GM18511 (cell line): ENCODE measurements around the gene CLIC4.
"Not testable (repeated sequence)": the region's sequence is repeated elsewhere in the genome, so short reads cannot be mapped to it uniquely, and the experiment has no call there.

Source experiments
- ATAC-seq: cut with Tn5 transposase; IDR thresholded peaks from one replicate; pipeline ENCODE4 v1.9.1; 2021; ENCODE audit warnings: mild to moderate bottlenecking, moderate library complexity; ENCODE audit not compliant: unreplicated experiment

The CLIC4 gene

GRCh38 chr1:24743404-24744211 lies 1.6 kb upstream of the CLIC4 start:
- ATAC-seq, result no peak

GRCh38 chr1:24745711-24746413 lies 615 bp downstream of the CLIC4 start:
- ATAC-seq, result peak; percentile 5

- no peak for ATAC-seq
These were observed 3.2 kb downstream of the CLIC4 start for GRCh38 chr1:24748191-24749121.

GRCh38 chr1:24749252-24749651 lies 4.0 kb downstream of the CLIC4 start:
- ATAC-seq, result no peak

- no peak for ATAC-seq
These were observed 4.6 kb downstream of the CLIC4 start for GRCh38 chr1:24749886-24750285.

- no peak for ATAC-seq
These were observed 6.6 kb downstream of the CLIC4 start for GRCh38 chr1:24751833-24752232.

GRCh38 chr1:24752305-24752704 lies 7.1 kb downstream of the CLIC4 start:
- no peak for ATAC-seq

GRCh38 chr1:24754229-24754628 lies 9.0 kb downstream of the CLIC4 start:
- ATAC-seq, result no peak

- not testable (repeated sequence) for ATAC-seq
These were observed 10.1 kb downstream of the CLIC4 start for GRCh38 chr1:24755323-24755722.

GRCh38 chr1:24756395-24756794 lies 11.1 kb downstream of the CLIC4 start:
- ATAC-seq, result no peak

GRCh38 chr1:24759492-24759891 lies 14.2 kb downstream of the CLIC4 start:
- ATAC-seq, result no peak

- ATAC-seq, result no peak
These were observed 16.3 kb downstream of the CLIC4 start for GRCh38 chr1:24761582-24761981.

- no peak for ATAC-seq
These were observed 17.0 kb downstream of the CLIC4 start for GRCh38 chr1:24762133-24762676.

GRCh38 chr1:24763671-24764070 lies 18.4 kb downstream of the CLIC4 start:
- ATAC-seq, result no peak

GRCh38 chr1:24764439-24764838 lies 19.2 kb downstream of the CLIC4 start:
- ATAC-seq, result no peak

GRCh38 chr1:24764848-24765247 lies 19.6 kb downstream of the CLIC4 start:
- no peak for ATAC-seq

- ATAC-seq, result no peak
These were observed 20.2 kb downstream of the CLIC4 start for GRCh38 chr1:24765308-24765988.

- no peak for ATAC-seq
These were observed 22.1 kb downstream of the CLIC4 start for GRCh38 chr1:24767351-24767750.

GRCh38 chr1:24768873-24769605 lies 23.8 kb downstream of the CLIC4 start:
- ATAC-seq, result no peak
